ENCODE data around the gene MGA. TPM values are rescaled to one million over a fixed set of nuclear protein-coding genes. Genes with fewer than 3 reads are reported as not detected.

Gene MGA
- total RNA-seq, 3 donors from 2014 or later (not counting 1 experiment from before 2014, with no cell fraction given): 54.9 to 75.0 (median 71.3) TPM

DNA sequence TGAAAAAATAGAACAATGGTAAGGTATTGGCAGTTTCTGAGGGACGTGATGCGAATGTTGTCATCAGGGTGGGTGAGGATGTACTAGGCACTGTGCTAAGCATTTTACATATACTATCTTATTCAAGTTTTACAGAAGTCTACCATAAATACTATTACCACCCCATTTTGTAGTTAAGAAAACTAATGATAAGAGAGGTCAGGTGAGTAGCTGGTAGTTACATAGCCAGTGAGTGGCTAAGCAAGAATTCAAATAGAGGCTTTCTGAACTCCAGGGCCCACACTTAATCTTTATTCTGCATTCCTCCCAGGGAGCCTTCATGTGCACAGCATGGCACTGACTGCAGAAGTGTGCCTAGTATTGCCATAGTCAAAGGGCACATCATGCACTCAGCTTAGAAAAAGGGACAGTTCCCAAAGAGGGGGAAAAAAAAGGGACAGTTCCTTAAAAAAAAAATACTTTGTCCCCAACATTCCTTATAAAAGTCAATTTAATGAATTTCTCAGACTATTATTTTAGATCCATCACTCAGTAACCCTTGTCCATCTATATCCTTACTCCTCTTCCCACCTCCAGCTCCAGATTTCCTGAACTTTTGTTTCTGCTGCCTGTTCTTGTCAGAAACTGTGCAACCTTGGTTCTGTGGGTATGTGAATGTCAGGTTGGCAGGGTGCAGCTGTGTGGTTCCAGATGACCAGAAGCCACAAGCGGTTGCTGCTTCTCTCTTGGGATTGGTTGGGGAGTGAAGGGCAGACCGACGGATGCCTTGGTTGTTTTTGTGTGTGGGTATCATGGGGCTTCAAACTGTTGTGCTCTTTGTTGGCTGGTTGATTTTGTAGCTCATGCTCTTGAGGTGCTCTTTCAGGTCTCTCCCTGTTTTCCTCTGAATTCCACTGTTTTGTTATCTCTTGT, 122.4 kb downstream of the MGA start:
- Histone ChIP-seq H3K27ac (ENCODE audit: low read length) (no peak overlapping the region), H3K4me3 (ENCODE audit: low read length) (no peak overlapping the region), H3K27me3 (ENCODE audit: control insufficient read depth, insufficient read depth, low read length) (no peaks in the 10 kb centered on the region), H3K9me3 (ENCODE audit: control insufficient read depth, insufficient read depth, low read length) (no peaks in the 10 kb centered on the region), H3K36me3 (ENCODE audit: control insufficient read depth, insufficient read depth, low read length) (no peaks in the 10 kb centered on the region), H3K4me1 (ENCODE audit: control insufficient read depth, insufficient read depth, low read length) (peaks cover 16% of the 10 kb centered on the region)
- Mint-ChIP-seq H3K27me3 (ENCODE audit: low read depth in 2 of 2) (no peaks in the 10 kb centered on the region), H3K4me1 (peaks cover 46 to 48% of the 10 kb centered on the region in 2 donors), H3K27ac (no peak overlapping the region), H3K4me3 (no peak overlapping the region), H3K9me3 (no peaks in the 10 kb centered on the region), H3K36me3 (no peaks in the 10 kb centered on the region)
- peak in 1 of 3 donors; percentile 48 for ATAC-seq
- TF ChIP-seq, protein P1, sequence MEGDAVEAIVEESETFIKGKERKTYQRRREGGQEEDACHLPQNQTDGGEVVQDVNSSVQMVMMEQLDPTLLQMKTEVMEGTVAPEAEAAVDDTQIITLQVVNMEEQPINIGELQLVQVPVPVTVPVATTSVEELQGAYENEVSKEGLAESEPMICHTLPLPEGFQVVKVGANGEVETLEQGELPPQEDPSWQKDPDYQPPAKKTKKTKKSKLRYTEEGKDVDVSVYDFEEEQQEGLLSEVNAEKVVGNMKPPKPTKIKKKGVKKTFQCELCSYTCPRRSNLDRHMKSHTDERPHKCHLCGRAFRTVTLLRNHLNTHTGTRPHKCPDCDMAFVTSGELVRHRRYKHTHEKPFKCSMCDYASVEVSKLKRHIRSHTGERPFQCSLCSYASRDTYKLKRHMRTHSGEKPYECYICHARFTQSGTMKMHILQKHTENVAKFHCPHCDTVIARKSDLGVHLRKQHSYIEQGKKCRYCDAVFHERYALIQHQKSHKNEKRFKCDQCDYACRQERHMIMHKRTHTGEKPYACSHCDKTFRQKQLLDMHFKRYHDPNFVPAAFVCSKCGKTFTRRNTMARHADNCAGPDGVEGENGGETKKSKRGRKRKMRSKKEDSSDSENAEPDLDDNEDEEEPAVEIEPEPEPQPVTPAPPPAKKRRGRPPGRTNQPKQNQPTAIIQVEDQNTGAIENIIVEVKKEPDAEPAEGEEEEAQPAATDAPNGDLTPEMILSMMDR (IDR thresholded peaks at IDR 0.05): no peak
- DNase-seq: no peak
- 21% methylated on average over 3 of the region's 5 CpGs for WGBS (ENCODE audit: insufficient coverage)
- intact Hi-C loops (cut with micrococcal nuclease): no loop called here

DNA sequence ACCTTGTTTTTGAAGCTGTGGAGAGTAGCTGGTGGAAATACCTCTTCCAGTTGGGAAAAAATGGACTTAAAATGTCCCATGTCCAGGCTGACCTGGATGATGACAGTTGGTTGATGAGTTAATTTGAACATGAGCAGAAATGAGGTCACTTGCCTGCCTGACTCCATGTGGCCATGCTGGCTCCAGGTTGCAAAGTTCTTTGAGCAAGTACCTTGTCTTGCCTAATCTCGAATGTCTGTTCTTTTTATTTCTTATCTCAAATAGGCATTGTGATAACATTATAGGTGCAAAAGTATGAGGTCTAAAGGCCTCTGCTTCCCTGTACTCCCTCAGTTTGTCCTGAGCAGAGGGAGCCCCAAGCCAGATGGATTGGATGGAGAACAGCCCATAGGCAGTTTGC, 123.1 kb downstream of the MGA start:
- Mint-ChIP-seq H3K27ac (no peak overlapping the region), H3K36me3 (no peaks in the 10 kb centered on the region), H3K4me1 (peaks cover 41 to 43% of the 10 kb centered on the region in 2 donors), H3K27me3 (ENCODE audit: low read depth in 2 of 2) (no peaks in the 10 kb centered on the region), H3K4me3 (no peak overlapping the region), H3K9me3 (no peaks in the 10 kb centered on the region)
- Histone ChIP-seq H3K4me3 (ENCODE audit: low read length) (no peak overlapping the region), H3K36me3 (ENCODE audit: control insufficient read depth, insufficient read depth, low read length) (no peaks in the 10 kb centered on the region), H3K27me3 (ENCODE audit: control insufficient read depth, insufficient read depth, low read length) (no peaks in the 10 kb centered on the region), H3K27ac (ENCODE audit: low read length) (no peak overlapping the region), H3K9me3 (ENCODE audit: control insufficient read depth, insufficient read depth, low read length) (no peaks in the 10 kb centered on the region), H3K4me1 (ENCODE audit: control insufficient read depth, insufficient read depth, low read length) (peaks cover 16% of the 10 kb centered on the region)
- DNase-seq (no peak), ATAC-seq (no peak)
- intact Hi-C loops (cut with micrococcal nuclease): no loop called here
- no CpG with 5 or more reads among the region's 1 CpG for whole genome bisulfite sequencing (ENCODE audit: insufficient coverage)
- TF ChIP-seq, protein P1 (IDR thresholded peaks at IDR 0.05): no peak

DNA sequence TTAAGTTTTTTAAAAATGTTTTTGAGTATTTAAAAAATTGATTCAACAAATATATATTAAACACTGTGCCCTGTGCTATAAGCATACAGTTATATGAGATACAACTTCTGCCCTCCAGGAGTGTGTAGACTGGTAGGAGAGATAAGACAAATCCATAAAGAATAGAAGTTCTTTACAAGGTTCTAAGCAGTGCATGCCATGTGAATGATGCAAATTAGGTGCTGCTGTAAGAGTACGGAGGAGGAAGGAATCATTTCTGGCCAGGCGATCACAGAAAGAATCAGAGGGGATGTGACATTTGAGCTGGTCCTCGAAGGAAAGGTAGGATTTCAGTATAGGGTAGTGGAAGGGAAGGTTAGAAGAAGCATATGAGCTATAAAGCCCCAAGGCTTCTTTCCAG, 128.1 kb downstream of the MGA start:
- WGBS (ENCODE audit: insufficient coverage): 77% methylated on average over 3 of the region's 3 CpGs
- Mint-ChIP-seq H3K27me3 (ENCODE audit: low read depth in 2 of 2) (no peaks in the 10 kb centered on the region), H3K9me3 (no peaks in the 10 kb centered on the region), H3K36me3 (no peaks in the 10 kb centered on the region), H3K4me3 (no peak overlapping the region), H3K4me1 (peaks cover 46 to 51% of the 10 kb centered on the region in 2 donors), H3K27ac (no peak overlapping the region)
- H3K27ac ChIP-seq (ENCODE audit: low read length): no peak overlapping the region
- ATAC-seq (no peak), DNase-seq (no peak)
- intact Hi-C loops (cut with micrococcal nuclease): no loop called here
- H3K4me1 ChIP-seq (ENCODE audit: control insufficient read depth, insufficient read depth, low read length): peaks cover 22% of the 10 kb centered on the region
- TF ChIP-seq, protein P1 (IDR thresholded peaks at IDR 0.05): no peak
- H3K9me3 ChIP-seq (ENCODE audit: control insufficient read depth, insufficient read depth, low read length): no peaks in the 10 kb centered on the region
- H3K4me3 ChIP-seq (ENCODE audit: low read length): no peak overlapping the region
- H3K36me3 ChIP-seq (ENCODE audit: control insufficient read depth, insufficient read depth, low read length): no peaks in the 10 kb centered on the region
- no peaks in the 10 kb centered on the region for H3K27me3 ChIP-seq (ENCODE audit: control insufficient read depth, insufficient read depth, low read length)

Measured in natural killer cell (primary cell).